NCI-H2029 treated with DMSO at 0.1 percent for 48 hours (cell line): ENCODE results near the gene HLTF.
"Not testable (repeated sequence)": the region's sequence is repeated elsewhere in the genome, so short reads cannot be mapped to it uniquely, and the experiment has no call there.

Source experiments
- DNase-seq: peaks from one replicate; lab custom pipeline; 2025; lab: John Stamatoyannopoulos, UW

Gene HLTF

DNA sequence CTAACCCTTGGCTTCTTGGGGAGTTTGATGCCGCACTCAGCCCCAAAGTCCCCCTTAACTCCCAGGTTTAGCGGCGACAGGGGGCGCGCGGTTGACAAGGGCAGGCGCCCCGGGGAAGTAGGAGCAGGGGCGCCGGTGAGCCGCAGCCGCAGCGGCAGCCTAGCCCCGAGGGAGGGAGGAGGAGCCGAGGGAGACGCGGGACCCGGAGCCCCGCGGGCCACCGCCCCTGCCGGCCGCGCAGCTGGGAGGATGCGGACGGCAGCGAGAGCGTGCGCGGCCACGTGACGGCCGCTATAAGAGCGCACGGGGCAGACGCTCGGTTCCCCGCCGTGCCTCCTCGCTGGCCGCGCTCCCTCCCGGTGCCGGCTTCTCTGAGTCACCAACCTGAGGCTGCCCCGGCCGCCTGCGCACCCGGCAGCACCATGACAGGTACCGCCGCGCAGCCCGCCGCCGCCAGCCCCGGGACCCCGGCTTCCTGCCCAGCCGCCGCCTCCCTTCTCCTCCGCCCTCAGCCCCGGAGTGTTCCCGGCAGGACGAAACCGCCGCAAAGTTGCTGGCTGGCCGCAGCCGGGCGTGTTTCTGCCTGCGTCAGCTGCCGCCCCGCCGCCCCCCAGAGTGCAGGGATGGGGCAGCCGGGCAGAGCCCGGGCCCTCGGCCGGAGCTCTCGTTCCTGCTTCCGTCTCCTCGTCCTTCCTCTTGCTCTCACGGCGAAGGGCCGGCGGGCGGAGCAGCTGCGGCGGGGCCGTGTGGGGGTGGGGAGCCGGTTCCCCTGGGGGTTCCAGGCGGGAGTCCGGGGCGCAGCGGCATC is 94.9 kb downstream of the HLTF start, which contains the start of gene GYG1:
TSS of gene GYG1 (plus strand) at position 322 of the 808 bp plus-strand sequence. CDS start at position 423, 101 bp downstream.
- peak; percentile 24 for DNase-seq

DNA sequence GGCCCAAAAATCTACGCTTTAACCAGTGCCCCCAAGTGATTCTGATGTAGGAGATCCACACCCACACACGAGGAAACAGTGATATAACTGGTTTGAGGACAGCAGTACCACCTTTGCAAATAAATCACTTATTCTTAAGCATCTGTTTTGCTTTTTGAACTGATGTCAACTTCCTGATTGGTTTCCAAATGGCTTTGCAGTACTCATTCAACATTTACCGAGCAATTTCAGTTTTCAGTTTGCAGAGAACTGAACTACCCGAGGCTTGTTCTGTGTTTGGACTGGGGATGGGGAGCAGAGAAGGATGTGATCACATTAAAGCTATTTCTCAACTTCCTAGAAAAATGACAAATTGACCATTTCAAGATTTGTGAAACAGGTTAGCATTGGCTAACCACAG is 96.1 kb downstream of the HLTF start:
- no peak for DNase-seq

DNA sequence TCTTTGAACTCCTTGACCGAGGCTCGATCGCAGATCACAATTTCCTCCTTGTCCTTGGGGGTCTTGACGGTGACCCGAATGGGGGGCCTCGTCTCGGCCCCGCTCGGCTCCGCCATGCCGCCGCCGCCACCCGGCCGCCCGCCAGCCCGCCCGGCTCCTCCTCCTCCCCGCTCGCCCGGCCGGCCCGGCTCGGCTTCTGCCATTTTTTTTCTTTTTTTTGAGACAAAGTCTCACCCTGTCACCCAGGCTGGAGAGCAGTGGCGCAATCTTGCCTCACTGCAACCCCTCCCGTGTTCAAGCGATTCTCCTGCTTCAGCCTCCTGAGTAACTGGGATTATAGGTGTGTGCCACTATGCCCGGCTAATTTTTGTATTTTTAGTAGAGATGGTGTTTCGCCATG is 98.8 kb downstream of the HLTF start:
- DNase-seq, result not testable (repeated sequence)

DNA sequence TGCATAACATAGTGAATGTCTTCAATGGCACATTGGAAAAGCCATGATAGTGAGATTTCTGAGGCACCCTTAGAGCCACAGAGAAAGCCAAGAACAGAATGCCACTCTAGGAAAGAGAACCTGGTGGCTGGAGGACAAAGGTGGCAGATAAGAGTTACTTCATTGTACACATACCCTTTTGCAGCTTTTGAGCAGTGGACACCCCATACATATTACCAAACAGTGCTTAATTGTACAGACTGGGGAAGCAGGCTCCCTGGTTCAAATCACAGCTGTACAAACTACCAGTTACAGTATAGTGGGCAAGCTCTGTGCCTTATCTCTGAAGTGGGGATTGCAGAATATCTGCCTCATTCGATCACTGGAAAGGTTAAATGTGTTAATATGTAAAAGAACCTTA is 105.1 kb downstream of the HLTF start:
- DNase-seq, result no peak
